ENCODE results near the gene NEK6.

- no peak for TF ChIP-seq OSR1 (CRISPR knock-in tag; IDR thresholded peaks at IDR 0.05)
- TF ChIP-seq, protein P1, sequence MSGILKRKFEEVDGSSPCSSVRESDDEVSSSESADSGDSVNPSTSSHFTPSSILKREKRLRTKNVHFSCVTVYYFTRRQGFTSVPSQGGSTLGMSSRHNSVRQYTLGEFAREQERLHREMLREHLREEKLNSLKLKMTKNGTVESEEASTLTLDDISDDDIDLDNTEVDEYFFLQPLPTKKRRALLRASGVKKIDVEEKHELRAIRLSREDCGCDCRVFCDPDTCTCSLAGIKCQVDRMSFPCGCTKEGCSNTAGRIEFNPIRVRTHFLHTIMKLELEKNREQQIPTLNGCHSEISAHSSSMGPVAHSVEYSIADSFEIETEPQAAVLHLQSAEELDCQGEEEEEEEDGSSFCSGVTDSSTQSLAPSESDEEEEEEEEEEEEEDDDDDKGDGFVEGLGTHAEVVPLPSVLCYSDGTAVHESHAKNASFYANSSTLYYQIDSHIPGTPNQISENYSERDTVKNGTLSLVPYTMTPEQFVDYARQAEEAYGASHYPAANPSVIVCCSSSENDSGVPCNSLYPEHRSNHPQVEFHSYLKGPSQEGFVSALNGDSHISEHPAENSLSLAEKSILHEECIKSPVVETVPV (CRISPR knock-in tag; IDR thresholded peaks at IDR 0.05), result no peak
- no peak for TF ChIP-seq CREB5 (CRISPR knock-in tag; IDR thresholded peaks at IDR 0.05; ENCODE audit: low read depth)
- TF ChIP-seq, protein P2, sequence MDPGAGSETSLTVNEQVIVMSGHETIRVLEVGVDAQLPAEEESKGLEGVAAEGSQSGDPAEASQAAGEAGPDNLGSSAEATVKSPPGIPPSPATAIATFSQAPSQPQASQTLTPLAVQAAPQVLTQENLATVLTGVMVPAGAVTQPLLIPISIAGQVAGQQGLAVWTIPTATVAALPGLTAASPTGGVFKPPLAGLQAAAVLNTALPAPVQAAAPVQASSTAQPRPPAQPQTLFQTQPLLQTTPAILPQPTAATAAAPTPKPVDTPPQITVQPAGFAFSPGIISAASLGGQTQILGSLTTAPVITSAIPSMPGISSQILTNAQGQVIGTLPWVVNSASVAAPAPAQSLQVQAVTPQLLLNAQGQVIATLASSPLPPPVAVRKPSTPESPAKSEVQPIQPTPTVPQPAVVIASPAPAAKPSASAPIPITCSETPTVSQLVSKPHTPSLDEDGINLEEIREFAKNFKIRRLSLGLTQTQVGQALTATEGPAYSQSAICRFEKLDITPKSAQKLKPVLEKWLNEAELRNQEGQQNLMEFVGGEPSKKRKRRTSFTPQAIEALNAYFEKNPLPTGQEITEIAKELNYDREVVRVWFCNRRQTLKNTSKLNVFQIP (CRISPR knock-in tag; IDR thresholded peaks at IDR 0.05; ENCODE audit: borderline replicate concordance, low read depth), result no peak
- TF ChIP-seq RARB (CRISPR knock-in tag; IDR thresholded peaks at IDR 0.05), result no peak
Measured at GRCh38 chr9:124392254-124392870, 134.6 kb downstream of the NEK6 start.

Measured in SK-N-SH treated with all-trans-retinoic acid at 6 μM for 48 hours (cell line).